Ovary (tissue), 9 donors: ENCODE measurements around the gene IL18. TPM values are rescaled to one million over a fixed set of nuclear protein-coding genes. Genes with fewer than 3 reads are reported as not detected.

Experiments used
- DNase-seq, 5 donors: peaks; one replicate each; pipeline ENCODE4 v3.0.0-alpha.2; 2019 to 2020
- H3K27ac ChIP-seq, 2 donors: fragments of 200-600 bp; one replicate each; pipeline versions ENCODE4 v1.5.1 to v1.8.0; 2019 to 2022
- H3K27me3 ChIP-seq: fragments of 200-600 bp; one replicate; pipeline ENCODE4 v1.8.0; 2022
- H3K36me3 ChIP-seq: fragments of 200-600 bp; sonication (generic); one replicate; pipeline ENCODE4 v1.5.1; 2019
- H3K4me1 ChIP-seq: one replicate; pipeline ENCODE4 v1.8.1; 2013; ENCODE audit warnings: mild to moderate bottlenecking, moderate library complexity; ENCODE audit not compliant: insufficient read depth
- H3K4me3 ChIP-seq: fragments of 200-600 bp; sonication (generic); one replicate; pipeline ENCODE4 v1.5.1; 2017
- H3K9me3 ChIP-seq, 2 donors: fragments of 200-600 bp in 1 of 2; sonication (generic) in 1 of 2; one replicate each; pipeline versions ENCODE4 v1.5.1 to v1.8.1; 2013 to 2019; ENCODE audit warnings: mild to moderate bottlenecking in 1 of 2, moderate library complexity in 1 of 2
- EP300 ChIP-seq: sonication (generic); formaldehyde crosslinking; IDR thresholded peaks from one replicate; pipeline ENCODE4 v1.6.1; 2017; ENCODE audit warnings: antibody characterized with exemption
- POLR2A ChIP-seq: fragments of 450-650 bp; IDR thresholded peaks from one replicate; pipeline ENCODE4 v1.6.1; 2017; ENCODE audit warnings: antibody characterized with exemption, mild to moderate bottlenecking, moderate library complexity
- WGBS, 3 donors: extraction: QIAGEN DNeasy Blood & Tissue Kit in 1 of 3; methylation state at CpG; one replicate each; pipeline versions ENCODE4 v1.1.5 to v1.1.7; 2013 to 2017; 5-methylcytosine and 5-hydroxymethylcytosine counted together
- intact Hi-C, 4 donors: fragments of 100-400 bp; cut with DNase I; formaldehyde crosslinking; loops; one replicate each; pipeline versions ENCODE4 v1.11.0 to v1.15.1; 2022 to 2023
- polyA plus RNA-seq, 2 donors: library from polyadenylated mRNA; stranded (reverse); fragments of 200-250 nt in 1 of 2; fragments of 350-450 nt in 1 of 2; fragmentation: Illumina TruSeq in 1 of 2; extraction: RNeasy Lipid Tissue Mini Kit (QIAGEN cat#74804) in 1 of 2; gene quantifications; one replicate each; pipeline ENCODE4 v1.2.3, GENCODE V29; 2013 to 2014
- total RNA-seq, 7 donors: library from RNA; depleted of rRNA in 2 of 7; stranded (reverse); fragments of >200 nt in 2 of 7; fragmentation: NEBNext Ultra II Directional in 3 of 7; extraction: Animal tissue kit (Norgen Biotek cat#: 25700) in 3 of 7; gene quantifications; one replicate each; pipeline versions ENCODE4 v1.1.0 to v1.2.4, GENCODE V29; 2016 to 2023
- TF ChIP-seq, protein P1 (sequence below), 3 donors: fragments of 450-650 bp in 2 of 3; fragments of 200-600 bp in 1 of 3; IDR thresholded peaks; one replicate each; pipeline versions ENCODE4 v1.5.1 to v1.8.0; 2016 to 2022; ENCODE audit warnings: antibody characterized with exemption in 3 of 3, mild to moderate bottlenecking in 1 of 3
- donor health status: DM: no; HTN: no; CAD: no; lungs with moderate emphysema.
- donor health status: DM: no; HTN: no; CAD: no.
- donor health status: Bipolar disorder and iron deficiency.
- donor health status: DM: yes; HTN: yes; CAD: no.
- donor health status: DM: no; HTN: no; CAD: no.
- donor health status: DM: yes; HTN: yes; CAD: no.

The IL18 gene
- total and polyA plus RNA-seq, 9 donors, result 1.7 to 17.1 (median 3.5) TPM

GRCh38 chr11:112132737-112133136 lies 31.2 kb downstream of the IL18 start:
- WGBS, 3 donors, result 67 to 85% (median 72%) methylated on average over 2 of the region's 2 CpGs
- Histone ChIP-seq H3K36me3 (no peaks in the 10 kb centered on the region), H3K4me3 (no peak overlapping the region), H3K4me1 (no peaks in the 10 kb centered on the region), H3K27me3 (no peaks in the 10 kb centered on the region), H3K27ac (no peak overlapping the region), H3K9me3 (no peaks in the 10 kb centered on the region)
- no peak for DNase-seq
- TF ChIP-seq, protein P1, sequence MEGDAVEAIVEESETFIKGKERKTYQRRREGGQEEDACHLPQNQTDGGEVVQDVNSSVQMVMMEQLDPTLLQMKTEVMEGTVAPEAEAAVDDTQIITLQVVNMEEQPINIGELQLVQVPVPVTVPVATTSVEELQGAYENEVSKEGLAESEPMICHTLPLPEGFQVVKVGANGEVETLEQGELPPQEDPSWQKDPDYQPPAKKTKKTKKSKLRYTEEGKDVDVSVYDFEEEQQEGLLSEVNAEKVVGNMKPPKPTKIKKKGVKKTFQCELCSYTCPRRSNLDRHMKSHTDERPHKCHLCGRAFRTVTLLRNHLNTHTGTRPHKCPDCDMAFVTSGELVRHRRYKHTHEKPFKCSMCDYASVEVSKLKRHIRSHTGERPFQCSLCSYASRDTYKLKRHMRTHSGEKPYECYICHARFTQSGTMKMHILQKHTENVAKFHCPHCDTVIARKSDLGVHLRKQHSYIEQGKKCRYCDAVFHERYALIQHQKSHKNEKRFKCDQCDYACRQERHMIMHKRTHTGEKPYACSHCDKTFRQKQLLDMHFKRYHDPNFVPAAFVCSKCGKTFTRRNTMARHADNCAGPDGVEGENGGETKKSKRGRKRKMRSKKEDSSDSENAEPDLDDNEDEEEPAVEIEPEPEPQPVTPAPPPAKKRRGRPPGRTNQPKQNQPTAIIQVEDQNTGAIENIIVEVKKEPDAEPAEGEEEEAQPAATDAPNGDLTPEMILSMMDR (IDR thresholded peaks at IDR 0.05), result no peak
- TF ChIP-seq POLR2A (no peak), EP300 (no peak)
- intact Hi-C loops, result no loop called here

DNA sequence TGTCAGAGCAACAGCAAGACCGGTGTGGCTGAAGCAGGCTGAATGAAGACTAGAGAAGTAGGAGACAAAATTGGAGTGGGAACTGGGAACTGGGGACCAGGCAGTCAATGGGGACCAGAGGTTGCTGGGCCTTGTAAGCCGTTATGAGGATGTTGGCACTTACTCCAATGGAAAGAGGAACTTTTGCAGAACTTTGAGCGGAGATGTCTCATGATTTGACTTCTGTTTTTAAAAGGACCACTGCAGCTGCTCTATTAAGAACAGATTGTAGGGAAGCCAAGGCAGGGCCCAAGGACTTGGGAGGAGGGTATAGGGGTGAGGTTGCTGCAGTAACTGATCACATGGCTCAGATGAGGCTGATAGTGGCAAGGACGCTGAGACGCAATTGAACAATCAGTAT lies 34.2 kb downstream of the IL18 start:
- no peak for TF ChIP-seq POLR2A
- no peak for TF ChIP-seq EP300
- TF ChIP-seq, protein P1 (IDR thresholded peaks at IDR 0.05), result no peak
- DNase-seq, result no peak
- intact Hi-C loops, result no loop called here
- Histone ChIP-seq H3K9me3 (no peaks in the 10 kb centered on the region), H3K4me3 (no peak overlapping the region), H3K4me1 (no peaks in the 10 kb centered on the region), H3K27me3 (no peaks in the 10 kb centered on the region), H3K36me3 (no peaks in the 10 kb centered on the region), H3K27ac (no peak overlapping the region)
- WGBS, 3 donors, result 83 to 89% (median 88%) methylated on average over 5 of the region's 5 CpGs

GRCh38 chr11:112128483-112129121 lies 35.3 kb downstream of the IL18 start:
- no peak overlapping the region for H3K27ac ChIP-seq
- 61 to 63% (median 61%) methylated on average over 3 of the region's 3 CpGs for WGBS, 3 donors
- TF ChIP-seq POLR2A (no peak), EP300 (no peak)
- TF ChIP-seq, protein P1 (IDR thresholded peaks at IDR 0.05), result no peak
- no peak overlapping the region for H3K4me3 ChIP-seq
- H3K36me3 ChIP-seq, result no peaks in the 10 kb centered on the region
- intact Hi-C loops, result no loop called here
- DNase-seq, result no peak
- H3K4me1 ChIP-seq, result no peaks in the 10 kb centered on the region
- no peaks in the 10 kb centered on the region for H3K27me3 ChIP-seq
- H3K9me3 ChIP-seq, result no peaks in the 10 kb centered on the region

GRCh38 chr11:112127056-112127455 lies 36.8 kb downstream of the IL18 start:
- no peak overlapping the region for H3K4me3 ChIP-seq

More at GRCh38 chr11:112127056-112127455, 36.8 kb downstream of the IL18 start:
- Histone ChIP-seq H3K27ac (no peak overlapping the region), H3K27me3 (no peaks in the 10 kb centered on the region), H3K36me3 (no peaks in the 10 kb centered on the region), H3K4me1 (no peaks in the 10 kb centered on the region), H3K9me3 (no peaks in the 10 kb centered on the region)
- no peak for DNase-seq
- TF ChIP-seq EP300, result no peak
- TF ChIP-seq POLR2A, result no peak
- TF ChIP-seq, protein P1 (IDR thresholded peaks at IDR 0.05), result no peak
- WGBS, 3 donors, result 91 to 97% (median 91%) methylated on average over 2 of the region's 2 CpGs
- intact Hi-C loops, result no loop called here
